ENCODE data around the gene FXYD6.

- TF ChIP-seq CTCF (IDR thresholded peaks at IDR 0.05) = no peak
- no peak for TF ChIP-seq POLR2A (IDR thresholded peaks at IDR 0.05)
These were observed 9.3 kb upstream of the FXYD6 start for GRCh38 chr11:117885777-117886176.

Data from Peyer's patch (tissue), 4 donors.